GM18505 (cell line): ENCODE measurements around the gene ACTN2.

Experiments
- ATAC-seq: cut with Tn5 transposase; IDR thresholded peaks from one replicate; pipeline ENCODE4 v1.9.1; 2021; ENCODE audit not compliant: unreplicated experiment
- POLR2A ChIP-seq: IDR thresholded peaks from 4 replicates; pipeline ENCODE4 v1.6.1; 2011; ENCODE audit warnings: borderline replicate concordance; ENCODE audit not compliant: insufficient read depth, insufficient read length; ENCODE audit errors: extremely low read depth

ACTN2 gene

GRCh38 chr1:236741753-236742152 lies 55.5 kb downstream of the ACTN2 start:
- ATAC-seq, result no peak
- TF ChIP-seq POLR2A, result no peak

GRCh38 chr1:236742421-236743160 lies 56.3 kb downstream of the ACTN2 start:
- TF ChIP-seq POLR2A, result no peak
- ATAC-seq, result no peak

- no peak for ATAC-seq
- no peak for TF ChIP-seq POLR2A
These were observed 58.2 kb downstream of the ACTN2 start for GRCh38 chr1:236744533-236744932.

- TF ChIP-seq POLR2A, result no peak
- ATAC-seq, result no peak
These were observed 60.5 kb downstream of the ACTN2 start for GRCh38 chr1:236746785-236747184.

GRCh38 chr1:236747311-236747985 lies 61.1 kb downstream of the ACTN2 start:
- no peak for ATAC-seq
- TF ChIP-seq POLR2A, result no peak

GRCh38 chr1:236748268-236748870 lies 62.1 kb downstream of the ACTN2 start:
- no peak for ATAC-seq
- TF ChIP-seq POLR2A, result no peak

GRCh38 chr1:236750928-236751327 lies 64.6 kb downstream of the ACTN2 start:
- TF ChIP-seq POLR2A, result no peak
- no peak for ATAC-seq

GRCh38 chr1:236751385-236751784 lies 65.1 kb downstream of the ACTN2 start:
- no peak for TF ChIP-seq POLR2A
- no peak for ATAC-seq

GRCh38 chr1:236751935-236752334 lies 65.6 kb downstream of the ACTN2 start:
- ATAC-seq, result no peak
- no peak for TF ChIP-seq POLR2A

- no peak for ATAC-seq
- no peak for TF ChIP-seq POLR2A
These were observed 67.2 kb downstream of the ACTN2 start for GRCh38 chr1:236753516-236753915.

GRCh38 chr1:236753964-236754363 lies 67.7 kb downstream of the ACTN2 start:
- no peak for ATAC-seq
- no peak for TF ChIP-seq POLR2A

GRCh38 chr1:236754525-236755210 lies 68.4 kb downstream of the ACTN2 start:
- ATAC-seq, result no peak
- TF ChIP-seq POLR2A, result no peak

- no peak for ATAC-seq
- no peak for TF ChIP-seq POLR2A
These were observed 71.3 kb downstream of the ACTN2 start for GRCh38 chr1:236757640-236758039.

GRCh38 chr1:236759252-236759859 lies 73.1 kb downstream of the ACTN2 start:
- no peak for ATAC-seq
- no peak for TF ChIP-seq POLR2A

GRCh38 chr1:236760480-236760879 lies 74.2 kb downstream of the ACTN2 start:
- ATAC-seq, result no peak
- no peak for TF ChIP-seq POLR2A
